HG03460 (cell line): ENCODE measurements around the gene RGS7.

Experiments used
- ATAC-seq: cut with Tn5 transposase; IDR thresholded peaks from one replicate; pipeline ENCODE4 v1.9.1; 2021; ENCODE audit not compliant: unreplicated experiment

The RGS7 gene

GRCh38 chr1:241356519-241357365 is at the start of gene RGS7:
Gene RGS7 (minus strand): TSS chr1:241357205.
- peak; percentile 58 for ATAC-seq

- ATAC-seq, result no peak
These were observed 49.4 kb upstream of the RGS7 start for GRCh38 chr1:241406421-241406820.

- ATAC-seq, result no peak
These were observed 44.2 kb upstream of the RGS7 start for GRCh38 chr1:241401156-241401555.

GRCh38 chr1:241396747-241397681 is 40.0 kb upstream of the RGS7 start:
- no peak for ATAC-seq

GRCh38 chr1:241391926-241392710 is 35.1 kb upstream of the RGS7 start:
- no peak for ATAC-seq

GRCh38 chr1:241390526-241390925 is 33.5 kb upstream of the RGS7 start:
- ATAC-seq, result no peak

GRCh38 chr1:241389400-241389799 is 32.4 kb upstream of the RGS7 start:
- no peak for ATAC-seq

- no peak for ATAC-seq
These were observed 30.2 kb upstream of the RGS7 start for GRCh38 chr1:241387216-241387615.

- no peak for ATAC-seq
These were observed 19.7 kb upstream of the RGS7 start for GRCh38 chr1:241376701-241377100.

- no peak for ATAC-seq
These were observed 18.9 kb upstream of the RGS7 start for GRCh38 chr1:241375886-241376285.

- ATAC-seq, result no peak
These were observed 9.2 kb upstream of the RGS7 start for GRCh38 chr1:241366196-241366595.

- ATAC-seq, result no peak
These were observed 5.3 kb upstream of the RGS7 start for GRCh38 chr1:241362350-241362749.

GRCh38 chr1:241357366-241358340 is 648 bp upstream of the RGS7 start:
- ATAC-seq, result no peak

GRCh38 chr1:241356187-241356518 is 852 bp downstream of the RGS7 start:
- no peak for ATAC-seq

- no peak for ATAC-seq
These were observed 1.5 kb downstream of the RGS7 start for GRCh38 chr1:241355311-241356010.

- no peak for ATAC-seq
These were observed 4.6 kb downstream of the RGS7 start for GRCh38 chr1:241352401-241352800.

GRCh38 chr1:241351841-241352240 is 5.2 kb downstream of the RGS7 start:
- ATAC-seq, result no peak

- ATAC-seq, result no peak
These were observed 13.0 kb downstream of the RGS7 start for GRCh38 chr1:241343956-241344355.

- ATAC-seq, result peak; percentile 58
These were observed 20.7 kb downstream of the RGS7 start for GRCh38 chr1:241336335-241336734.
